ENCODE measurements around the gene SYNPO. TPM values are rescaled to one million over a fixed set of nuclear protein-coding genes. Genes with fewer than 3 reads are reported as not detected.

Gene SYNPO
- total RNA-seq, 1 donor from 2014 or later = 49.3 TPM

DNA sequence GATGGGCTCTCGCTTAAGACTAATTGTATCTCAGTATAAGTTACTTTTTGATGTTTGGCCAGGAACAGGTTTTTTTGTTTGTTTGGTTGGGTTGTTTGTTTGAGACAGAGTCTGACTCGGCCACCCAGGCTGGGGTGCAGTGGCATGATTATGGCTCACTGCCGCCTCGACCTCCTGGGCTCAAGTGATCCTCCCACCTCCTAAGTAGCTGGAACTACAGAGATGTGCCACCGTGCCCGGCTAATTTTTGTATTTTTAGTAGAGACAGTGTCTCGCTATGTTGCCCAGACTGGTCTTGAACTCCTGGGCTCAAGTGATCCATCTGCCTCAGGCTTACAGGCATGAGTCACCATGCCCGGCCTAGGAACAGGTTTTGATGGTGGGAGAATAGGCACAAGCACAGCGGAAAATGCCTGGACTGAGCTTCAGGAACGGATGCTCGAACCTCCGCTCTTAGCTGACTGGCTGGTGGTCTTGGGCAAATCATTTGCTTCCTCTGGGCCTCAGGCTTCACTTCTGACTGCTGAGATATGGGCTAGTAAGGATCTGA is 11.4 kb upstream of the SYNPO start:
- no peak for ATAC-seq (ENCODE audit: low read depth)
- H3K27ac Mint-ChIP-seq = no peak overlapping the region
- CTCF ChIA-PET = no interaction called here
- H3K9me3 Mint-ChIP-seq = no peaks in the 10 kb centered on the region
- peaks cover 12% of the 10 kb centered on the region for H3K36me3 Mint-ChIP-seq (ENCODE audit: low read depth)
- peaks cover 44% of the 10 kb centered on the region for H3K4me1 Mint-ChIP-seq
- no peak for DNase-seq
- TF ChIP-seq CTCF (IDR thresholded peaks at IDR 0.05) = no peak
- no peaks in the 10 kb centered on the region for H3K27me3 Mint-ChIP-seq
- intact Hi-C loops (cut with micrococcal nuclease) = loop anchor here (5.0 to 10.0 kb wide), 4 partner anchors 142 to 797 kb away; partner anchors contain the start of gene GM2A
- no peak overlapping the region for H3K4me3 Mint-ChIP-seq
- POLR2A ChIA-PET = no interaction called here

DNA sequence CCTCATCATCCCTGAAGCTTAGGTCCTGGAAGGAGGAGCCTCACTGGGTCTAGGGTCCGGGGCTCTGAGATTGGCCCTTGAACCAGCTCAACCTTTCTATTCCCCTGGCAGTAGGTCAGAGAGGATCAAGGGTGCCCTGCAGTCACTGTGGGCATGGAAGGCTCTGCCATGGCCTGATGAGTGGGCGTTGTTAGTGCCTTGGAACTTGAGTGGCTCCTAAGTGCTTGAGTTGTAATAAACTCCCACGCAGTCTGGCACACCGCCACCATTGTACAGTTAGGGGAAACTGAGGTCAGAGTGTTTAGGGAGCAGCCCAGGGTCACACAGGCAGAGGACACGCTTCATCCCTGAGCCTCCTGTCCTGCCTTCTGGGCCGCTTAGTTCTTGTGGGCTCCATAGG is 10.4 kb upstream of the SYNPO start:
- Mint-ChIP-seq H3K9me3 (no peaks in the 10 kb centered on the region), H3K36me3 (ENCODE audit: low read depth) (peaks cover 11% of the 10 kb centered on the region), H3K4me3 (no peak overlapping the region), H3K27ac (no peak overlapping the region), H3K4me1 (peaks cover 40% of the 10 kb centered on the region), H3K27me3 (no peaks in the 10 kb centered on the region)
- CTCF ChIA-PET = no interaction called here
- DNase-seq (no peak), ATAC-seq (ENCODE audit: low read depth) (no peak)
- no peak for TF ChIP-seq CTCF (IDR thresholded peaks at IDR 0.05)
- intact Hi-C loops (cut with micrococcal nuclease) = no loop called here
- POLR2A ChIA-PET = no interaction called here

DNA sequence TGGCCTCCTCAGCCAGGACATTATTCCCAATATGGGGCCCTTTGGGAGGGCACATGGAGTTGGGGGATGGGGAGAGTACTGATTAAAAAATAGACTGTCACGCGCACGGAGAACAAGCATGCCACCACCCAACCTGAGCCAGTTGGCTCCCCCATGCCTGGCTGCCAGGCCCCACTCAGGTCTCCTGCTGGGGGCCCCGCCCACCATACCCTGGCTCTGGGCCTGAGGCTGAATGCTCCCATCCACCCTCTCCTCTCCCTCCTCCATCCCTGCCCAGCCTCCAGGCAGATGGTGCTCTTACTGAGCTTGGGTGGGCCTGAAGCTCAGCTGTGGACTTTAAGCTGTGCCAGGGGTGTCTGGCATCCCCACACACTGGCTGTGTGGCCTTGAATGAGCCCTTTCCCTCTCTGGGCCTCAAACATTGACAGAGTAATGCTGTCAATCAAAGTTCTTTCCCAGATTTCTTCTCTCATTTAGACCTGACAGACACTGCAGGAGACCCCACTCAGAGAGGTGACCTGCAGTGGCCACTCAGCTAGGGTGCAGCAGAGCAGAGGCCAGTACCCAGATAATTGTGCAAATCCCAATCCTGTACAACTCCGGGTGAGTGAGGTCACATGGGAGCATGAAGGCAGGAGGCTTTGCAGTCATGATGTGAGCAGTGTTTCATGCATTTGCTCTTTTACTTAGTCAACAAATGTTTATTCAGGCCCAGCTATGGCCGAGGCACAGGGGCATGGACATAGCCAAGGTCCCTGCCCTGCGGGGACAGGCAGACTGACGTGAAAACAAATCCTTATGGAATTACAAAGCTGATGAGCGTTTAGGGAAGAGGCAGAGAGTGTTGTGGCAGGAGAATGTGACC is 9.8 kb upstream of the SYNPO start:
- no peak for TF ChIP-seq CTCF (IDR thresholded peaks at IDR 0.05)
- Mint-ChIP-seq H3K27me3 (no peaks in the 10 kb centered on the region), H3K4me1 (peaks cover 37% of the 10 kb centered on the region), H3K4me3 (no peak overlapping the region), H3K9me3 (no peaks in the 10 kb centered on the region), H3K36me3 (ENCODE audit: low read depth) (peaks cover 11% of the 10 kb centered on the region), H3K27ac (no peak overlapping the region)
- intact Hi-C loops (cut with micrococcal nuclease) = no loop called here
- DNase-seq = no peak
- CTCF ChIA-PET = no interaction called here
- POLR2A ChIA-PET = interaction anchor here (0.6 kb wide), 1 partner anchor 150 kb away, joined by 3 read pairs; no protein-coding TSS in a partner anchor
- ATAC-seq (ENCODE audit: low read depth) = no peak

- ChIA-PET CTCF (no interaction called here), POLR2A (interaction anchor here (0.6 kb wide), 1 partner anchor 150 kb away, joined by 3 read pairs; no protein-coding TSS in a partner anchor)
- Mint-ChIP-seq H3K4me3 (no peak overlapping the region), H3K27me3 (no peaks in the 10 kb centered on the region), H3K36me3 (ENCODE audit: low read depth) (peaks cover 8% of the 10 kb centered on the region), H3K27ac (no peak overlapping the region), H3K4me1 (peaks cover 30% of the 10 kb centered on the region), H3K9me3 (no peaks in the 10 kb centered on the region)
- intact Hi-C loops (cut with micrococcal nuclease) = no loop called here
- TF ChIP-seq CTCF (IDR thresholded peaks at IDR 0.05) = no peak
- DNase-seq = no peak
- ATAC-seq (ENCODE audit: low read depth) = no peak
Measured at GRCh38 chr5:150631326-150631701, 9.1 kb upstream of the SYNPO start.

DNA sequence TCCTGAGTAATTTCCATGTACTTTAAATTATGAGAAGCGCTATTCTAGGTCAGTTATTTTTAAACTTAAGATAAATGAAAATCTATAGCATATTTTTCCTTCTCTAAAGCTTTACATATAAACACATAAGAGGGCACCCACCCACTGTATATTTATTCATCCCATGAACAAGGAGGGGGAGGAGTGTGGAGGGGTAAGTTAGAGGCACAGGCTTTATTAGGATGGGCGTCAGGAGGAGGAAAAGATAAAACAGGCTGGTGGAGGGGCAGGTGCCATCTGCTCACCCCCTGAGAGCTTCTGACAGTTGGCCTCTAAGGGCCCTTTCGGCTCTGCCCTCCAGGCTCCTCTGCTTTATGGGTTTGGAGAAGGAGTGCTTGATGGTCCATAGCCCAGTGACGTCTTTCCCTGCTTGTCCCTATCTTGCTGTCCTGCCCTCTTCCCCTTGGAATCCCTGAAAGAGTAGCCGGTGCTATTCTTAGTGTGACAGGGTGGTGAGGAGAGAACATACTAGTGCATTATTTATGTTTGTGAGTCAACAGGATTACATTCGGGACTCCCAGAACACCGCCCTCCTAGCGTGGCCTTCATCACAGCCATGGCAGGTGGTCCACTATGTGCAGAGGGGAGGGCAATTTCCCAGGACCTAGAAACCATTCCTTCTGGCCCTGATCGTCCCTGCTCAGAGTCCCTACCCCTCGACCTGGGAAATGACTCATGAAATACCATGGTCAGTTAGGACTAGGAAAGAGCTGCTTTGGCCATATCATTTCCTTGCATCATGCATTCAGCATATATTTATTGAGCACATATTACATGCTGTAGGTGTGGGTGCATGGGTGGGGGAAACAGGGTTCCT is 7.9 kb upstream of the SYNPO start:
- CTCF ChIA-PET = no interaction called here
- Mint-ChIP-seq H3K27me3 (no peaks in the 10 kb centered on the region), H3K36me3 (ENCODE audit: low read depth) (peaks cover 8% of the 10 kb centered on the region), H3K9me3 (no peaks in the 10 kb centered on the region), H3K4me3 (no peak overlapping the region), H3K27ac (no peak overlapping the region), H3K4me1 (peaks cover 18% of the 10 kb centered on the region)
- no peak for TF ChIP-seq CTCF (IDR thresholded peaks at IDR 0.05)
- ATAC-seq (ENCODE audit: low read depth) = no peak
- POLR2A ChIA-PET = no interaction called here
- intact Hi-C loops (cut with micrococcal nuclease) = no loop called here
- DNase-seq = no peak
